ENCODE measurements around the gene ZNF423.

ZNF423 gene

DNA sequence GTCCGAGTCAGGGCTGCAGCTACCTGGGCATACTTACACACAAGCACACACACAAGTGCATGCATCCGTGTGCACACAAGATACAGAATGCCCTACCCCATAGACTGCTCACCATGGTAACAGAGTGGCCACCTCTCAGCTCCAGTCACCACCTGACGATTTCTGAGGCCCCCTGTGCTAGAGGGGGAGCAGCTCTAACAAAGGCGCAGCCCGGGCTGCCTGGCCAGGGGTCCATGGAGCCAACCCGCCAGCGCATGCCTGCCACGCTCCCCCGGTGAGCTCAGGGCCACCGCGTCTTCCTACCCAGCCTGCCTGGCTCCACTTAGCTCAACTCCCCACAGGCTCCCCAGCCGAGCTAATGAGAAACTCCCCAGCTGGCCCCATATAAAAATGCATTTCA is 75.5 kb downstream of the ZNF423 start:
- no peak for DNase-seq

DNA sequence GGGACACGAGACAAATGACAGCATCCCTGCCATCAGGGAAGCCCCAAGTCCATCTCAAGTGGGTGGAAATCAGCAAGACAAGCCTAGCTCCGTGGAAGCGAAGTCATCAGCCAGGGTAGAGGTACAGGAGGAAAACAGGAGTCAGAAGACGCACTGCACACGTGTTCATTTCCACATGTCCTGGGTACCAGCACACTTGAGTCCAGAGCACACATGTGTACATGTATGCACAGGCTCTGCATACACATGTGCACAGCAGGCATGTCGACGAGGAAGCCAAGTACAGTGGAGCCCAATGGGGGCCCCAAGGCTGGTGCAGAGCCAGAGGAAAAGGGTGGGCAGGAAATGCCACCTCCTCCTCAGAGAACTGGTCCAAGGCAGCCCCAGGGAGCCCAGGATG is 75.9 kb downstream of the ZNF423 start:
- no peak for DNase-seq

DNA sequence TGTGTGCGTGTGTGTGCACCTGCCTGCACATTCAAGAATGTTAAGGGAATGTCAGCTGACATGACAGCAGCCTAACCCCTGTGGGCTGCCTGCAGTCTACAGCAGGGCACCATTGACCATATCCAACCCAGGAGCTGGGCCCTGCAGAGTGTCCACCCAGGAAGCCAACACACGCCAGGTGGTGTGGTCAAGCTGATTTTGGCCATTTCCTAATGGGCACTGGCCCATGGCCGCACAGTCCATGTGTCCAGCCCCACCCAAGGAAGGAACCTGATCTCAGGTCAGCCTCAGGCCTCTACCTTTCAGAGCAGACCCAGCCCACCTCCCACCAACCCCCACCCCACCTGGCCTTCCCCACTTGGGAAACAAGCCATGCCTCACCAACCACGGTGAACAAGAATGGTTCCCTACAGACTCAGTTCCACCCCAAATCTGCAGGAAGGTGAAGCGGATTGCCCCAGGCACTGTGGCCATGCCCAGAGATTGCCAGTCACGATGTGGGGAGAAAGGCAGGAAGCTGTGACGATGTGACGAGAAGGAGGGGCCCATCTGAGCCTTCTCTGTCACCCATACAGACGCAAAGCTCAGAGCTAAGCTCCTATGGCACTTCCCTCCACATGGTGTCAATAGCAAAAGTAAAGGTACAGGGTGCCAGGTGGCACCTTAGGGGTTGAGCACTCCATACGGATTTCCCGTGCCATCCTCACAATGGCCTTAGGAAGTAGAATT is 77.5 kb downstream of the ZNF423 start:
- no peak for DNase-seq

DNA sequence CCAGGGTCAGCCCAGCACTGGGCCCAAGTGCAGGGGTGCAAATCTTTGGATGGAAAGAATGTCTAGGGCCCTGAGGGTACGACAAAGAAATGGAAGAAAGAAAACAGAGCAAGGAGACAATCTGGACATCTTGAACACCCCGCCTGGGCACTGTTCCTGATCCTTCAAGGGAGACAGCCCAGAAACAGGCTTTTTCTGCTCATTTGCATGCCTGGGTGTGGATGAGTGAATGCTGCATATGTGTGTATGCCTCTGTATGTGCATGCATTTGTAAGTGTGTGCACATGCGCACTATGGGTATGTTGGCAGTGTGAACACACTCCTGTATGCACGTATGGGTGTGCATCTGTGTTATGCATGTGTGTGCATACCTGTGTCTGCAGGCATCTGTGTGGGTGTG is 79.2 kb downstream of the ZNF423 start:
- DNase-seq: no peak

- no peak for DNase-seq
Observed at GRCh38 chr16:49776085-49776595, 79.8 kb downstream of the ZNF423 start.

- no peak for DNase-seq
Observed at GRCh38 chr16:49775581-49775980, 80.3 kb downstream of the ZNF423 start.

GRCh38 chr16:49775018-49775417 is 80.9 kb downstream of the ZNF423 start:
- DNase-seq: no peak

GRCh38 chr16:49773534-49774475 is 82.1 kb downstream of the ZNF423 start:
- no peak for DNase-seq

DNA sequence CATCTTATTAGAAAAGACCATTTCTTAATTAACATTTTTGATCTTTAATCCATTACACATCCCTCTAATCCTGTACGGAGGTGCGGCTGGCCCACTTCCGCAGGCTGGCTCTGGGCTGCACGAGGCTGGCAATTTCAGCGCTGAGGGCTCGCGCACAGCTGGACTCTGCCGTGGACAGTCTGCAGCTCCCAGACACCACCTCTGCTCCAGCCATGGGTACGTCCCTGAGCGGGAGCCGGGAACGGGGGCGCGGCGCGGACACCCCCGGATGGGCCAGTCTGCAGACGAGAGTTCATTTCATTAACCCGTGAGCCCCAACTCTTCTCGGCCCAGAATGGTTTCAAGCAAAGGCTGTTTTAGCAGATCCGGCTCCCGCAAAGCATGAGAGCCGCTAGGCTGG is 87.9 kb downstream of the ZNF423 start:
- DNase-seq: no peak

DNA sequence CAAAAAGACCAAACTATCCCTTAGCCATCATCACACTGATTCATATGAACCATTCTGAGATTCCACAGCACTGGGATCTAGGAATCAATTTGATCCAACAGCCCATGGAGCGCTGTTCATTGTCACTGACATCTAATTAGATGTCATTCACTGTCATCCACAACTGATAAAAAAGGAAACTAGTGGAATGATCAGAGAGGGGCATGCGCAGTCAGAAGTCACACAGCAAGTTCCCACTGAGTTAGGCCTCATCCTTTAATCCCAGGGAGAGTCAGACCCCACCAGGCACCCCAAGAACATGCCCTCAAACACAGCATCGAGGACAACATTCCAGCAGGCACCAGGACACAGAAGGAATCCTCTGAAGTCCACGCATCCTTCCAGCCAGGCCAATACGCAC is 88.5 kb downstream of the ZNF423 start:
- DNase-seq: no peak

GRCh38 chr16:49766225-49766624 is 89.7 kb downstream of the ZNF423 start:
- no peak for DNase-seq

GRCh38 chr16:49763826-49764225 is 92.1 kb downstream of the ZNF423 start:
- DNase-seq: no peak

DNA sequence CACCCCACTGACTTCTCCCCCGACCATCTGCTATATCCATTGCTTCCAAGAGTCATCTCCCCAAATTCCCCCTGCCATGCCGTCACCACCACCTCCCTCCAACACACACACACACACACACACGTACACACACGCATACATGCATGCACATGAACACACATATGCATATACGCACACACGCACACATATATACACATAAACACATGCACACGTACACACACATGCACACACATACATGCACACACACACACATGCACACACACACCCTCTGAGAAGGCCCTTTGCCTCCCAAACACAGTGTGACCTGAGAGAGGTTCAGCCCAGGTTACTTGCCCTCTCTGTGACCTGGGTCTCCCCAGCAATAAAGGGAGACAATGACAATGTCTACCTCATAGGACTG is 95.1 kb downstream of the ZNF423 start:
- DNase-seq: no peak

DNA sequence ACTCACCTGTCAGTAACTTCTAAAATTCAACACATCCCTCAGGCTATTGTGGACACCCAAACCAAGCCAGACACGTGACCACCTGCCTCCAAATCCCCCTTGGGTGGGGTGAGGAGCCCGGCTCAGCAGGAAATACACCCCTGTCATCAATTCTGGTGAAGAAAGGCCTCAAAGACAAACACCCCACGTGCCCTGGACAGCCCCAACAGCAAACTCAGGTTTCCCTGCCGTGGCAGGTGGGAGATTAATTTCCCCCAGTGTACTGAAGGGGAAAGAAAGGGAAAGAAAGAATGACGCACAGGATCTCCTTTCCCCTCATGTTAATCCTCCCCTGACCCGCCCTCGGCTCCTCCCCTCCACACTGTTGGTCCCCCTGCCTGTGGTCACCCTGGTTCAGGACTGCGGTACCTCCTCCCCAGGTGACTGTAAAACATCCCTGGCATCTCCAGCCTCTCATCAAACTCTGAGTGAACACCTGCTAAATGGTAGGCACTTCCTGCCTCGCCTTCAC is 98.3 kb downstream of the ZNF423 start:
- no peak for DNase-seq

- DNase-seq: no peak
Observed at GRCh38 chr16:49756775-49757558, 98.9 kb downstream of the ZNF423 start.

DNA sequence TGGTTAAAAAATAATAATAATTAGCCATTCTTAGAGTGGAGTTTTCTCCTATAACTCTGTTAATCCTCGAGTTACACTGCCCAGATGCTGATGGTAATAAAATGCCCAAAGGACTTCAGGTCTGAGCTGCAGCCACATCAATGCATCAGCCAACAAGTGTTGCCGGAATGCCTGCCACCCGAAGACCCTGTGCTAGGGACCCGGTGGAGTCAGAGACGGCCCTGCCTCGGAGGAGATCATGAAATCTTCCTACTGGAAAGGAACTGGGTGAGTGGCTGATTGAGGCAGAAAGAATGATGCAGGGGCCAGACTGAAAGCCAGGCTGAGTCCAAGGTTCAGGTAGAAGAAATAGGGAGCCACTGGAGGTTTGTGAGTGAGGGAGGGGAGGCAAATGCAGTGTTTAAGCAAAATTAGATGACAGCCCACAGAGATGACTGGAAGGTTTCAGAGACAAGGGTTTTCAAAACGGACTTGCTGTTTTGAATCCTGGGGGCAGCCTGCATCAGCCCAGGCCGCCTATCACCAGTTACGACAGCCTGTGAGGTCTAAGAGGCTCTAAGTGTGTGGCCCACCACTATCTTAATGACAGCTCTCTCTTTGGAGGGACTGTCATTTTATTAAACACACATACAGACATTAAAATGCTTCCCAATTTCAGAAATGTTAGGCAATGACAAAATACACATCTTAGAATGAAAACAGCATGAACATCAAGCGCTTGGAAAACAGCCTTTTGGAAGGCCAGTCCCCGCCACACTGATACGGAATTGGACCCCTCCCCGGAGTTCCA is 100.0 kb downstream of the ZNF423 start:
- no peak for DNase-seq

GRCh38 chr16:49755313-49755620 is 100.6 kb downstream of the ZNF423 start:
- DNase-seq: no peak

DNA sequence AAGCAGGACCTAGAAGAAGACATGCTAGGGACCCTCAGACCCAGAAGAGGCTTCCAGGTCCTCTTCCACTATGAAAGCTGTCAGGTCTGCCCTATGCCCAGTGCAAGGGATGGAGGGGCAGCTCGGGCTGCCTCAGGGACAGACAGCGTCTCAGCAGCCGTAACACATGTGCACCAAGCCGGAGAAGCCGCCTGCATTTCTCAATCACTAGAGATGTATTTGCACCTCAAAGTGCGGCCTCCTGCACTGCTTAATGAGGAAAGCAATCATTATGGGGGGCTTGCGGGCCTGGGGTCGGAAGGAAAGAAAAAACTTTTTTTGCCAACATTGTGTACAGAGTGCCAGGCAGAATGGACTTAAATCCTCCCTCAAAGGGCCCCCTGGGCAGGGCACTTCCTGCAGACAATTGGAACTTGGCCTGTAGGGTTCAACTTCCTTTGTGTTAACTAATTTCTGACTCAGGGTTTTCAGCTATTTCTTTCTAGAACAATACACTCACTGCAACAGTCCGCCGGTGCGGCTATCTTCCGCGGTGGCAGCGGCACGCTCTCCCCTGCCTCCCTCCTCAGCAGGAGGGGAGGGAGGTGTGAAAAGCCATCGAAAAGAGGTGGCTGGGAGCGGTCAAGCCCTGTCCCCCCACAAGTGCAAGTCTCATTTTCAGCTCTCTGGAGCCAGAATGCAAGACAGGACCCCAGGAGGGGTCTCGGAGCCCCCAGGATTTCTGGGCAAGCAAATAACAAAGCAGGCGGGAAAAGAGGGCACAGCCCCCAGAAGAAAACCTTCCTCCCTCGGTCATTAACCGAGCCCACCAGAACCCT is 101.2 kb downstream of the ZNF423 start:
- peak in 1 of 2 experiments; percentile 18 for DNase-seq

DNA sequence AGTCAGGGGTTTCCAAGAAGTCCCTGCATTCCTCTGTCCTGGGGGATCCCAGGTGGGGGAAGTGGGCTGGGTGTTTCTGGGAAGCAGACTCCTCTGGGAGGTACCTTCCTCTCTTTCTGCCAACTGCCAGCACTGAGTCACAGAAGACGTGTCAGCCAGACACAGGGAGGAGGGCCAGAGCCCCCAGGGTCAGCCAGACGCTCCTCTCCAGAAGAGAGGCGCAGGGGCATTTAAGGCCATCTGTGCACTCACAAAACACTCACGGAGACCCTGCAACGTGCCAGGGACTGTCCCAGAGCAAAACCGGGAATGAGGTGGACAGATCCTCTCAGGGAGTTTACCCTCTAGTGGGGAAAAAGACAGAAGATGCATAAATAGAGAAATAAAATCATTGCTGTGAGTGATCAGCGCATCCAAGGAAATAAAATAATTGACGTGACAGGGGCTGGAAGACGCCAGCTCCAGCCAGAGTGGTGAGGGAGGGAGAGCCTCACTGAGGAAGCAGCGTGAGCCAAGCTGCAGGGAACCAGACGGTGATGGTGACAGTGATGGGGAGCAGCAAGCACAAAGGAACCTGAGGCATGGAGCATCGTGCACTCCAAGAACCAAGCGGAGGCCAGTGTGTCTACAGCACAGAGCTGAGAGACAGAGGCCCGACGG is 105.4 kb downstream of the ZNF423 start:
- no peak for DNase-seq

DNA sequence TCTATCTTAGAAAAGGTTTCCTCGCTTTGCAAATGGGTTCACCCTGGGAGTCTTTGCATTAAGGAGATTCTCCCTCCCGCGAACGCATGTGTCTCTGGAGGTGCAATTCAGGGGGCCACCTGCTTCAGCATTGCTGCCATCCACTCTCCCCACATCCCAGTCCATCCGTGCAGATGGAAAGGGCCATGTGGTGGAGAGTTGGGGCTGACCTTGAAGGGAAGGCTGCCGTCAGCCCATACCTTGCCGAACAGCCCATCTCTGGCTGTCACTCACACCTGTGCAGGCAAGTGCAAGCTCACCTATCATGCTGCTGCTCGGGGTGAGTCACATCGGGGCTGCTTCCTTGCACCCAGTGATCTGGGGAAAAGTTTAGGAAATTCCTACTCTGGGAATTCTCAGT is 106.1 kb downstream of the ZNF423 start:
- no peak for DNase-seq

GRCh38 chr16:49748322-49748721 is 107.6 kb downstream of the ZNF423 start:
- peak; percentile 32 to 40 for DNase-seq
